WI38 (cell line): ENCODE data around the gene SEMA3G.

ENCODE experiments used
- H3K4me3 ChIP-seq: 2 replicates; pipeline ENCODE4 v1.5.1; 2011; ENCODE audit warnings: low read depth, mild to moderate bottlenecking, control low read depth, low read length
- TF ChIP-seq, protein P1 (sequence below): IDR thresholded peaks from 2 replicates; pipeline ENCODE4 v1.5.1; 2012; ENCODE audit warnings: low read depth, mild to moderate bottlenecking, control low read depth, low read length

Gene SEMA3G

DNA sequence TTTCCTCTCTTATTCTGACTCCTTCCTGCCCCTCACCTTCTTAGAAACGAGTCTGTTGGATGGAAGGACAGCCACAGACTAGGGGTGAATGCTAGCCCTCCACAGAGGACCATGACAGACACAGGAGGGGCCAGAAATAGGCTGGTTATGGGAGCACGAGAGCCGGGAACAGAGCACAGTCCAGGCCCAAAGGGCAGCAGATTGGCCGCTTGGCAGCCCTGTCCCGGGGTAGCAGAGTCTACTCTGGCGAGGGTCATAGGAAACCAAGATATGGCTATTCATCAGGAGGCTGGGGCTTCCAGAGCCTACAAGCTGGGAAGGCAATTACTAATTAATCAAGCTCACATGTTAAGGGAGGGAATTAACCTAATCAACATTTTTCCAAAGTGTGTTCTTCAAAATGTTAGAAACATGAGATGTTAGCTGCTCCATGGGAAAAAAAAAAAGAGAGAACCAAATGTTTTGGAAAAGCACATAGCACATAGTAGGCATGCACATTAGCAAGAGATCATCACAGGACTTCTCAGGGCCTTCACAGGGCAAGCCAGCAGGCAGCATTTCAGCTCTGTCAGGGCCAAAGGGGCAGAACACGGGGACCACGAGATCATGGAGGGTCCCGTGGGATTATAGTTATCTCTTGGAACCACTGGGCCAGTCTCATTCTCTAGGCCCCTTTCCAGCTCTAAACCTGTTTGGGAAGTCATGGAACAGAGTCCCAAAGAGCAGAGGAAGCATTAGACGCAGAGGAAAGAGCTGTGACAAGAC lies 13.3 kb downstream of the SEMA3G start:
- no peak overlapping the region for H3K4me3 ChIP-seq
- TF ChIP-seq, protein P1, sequence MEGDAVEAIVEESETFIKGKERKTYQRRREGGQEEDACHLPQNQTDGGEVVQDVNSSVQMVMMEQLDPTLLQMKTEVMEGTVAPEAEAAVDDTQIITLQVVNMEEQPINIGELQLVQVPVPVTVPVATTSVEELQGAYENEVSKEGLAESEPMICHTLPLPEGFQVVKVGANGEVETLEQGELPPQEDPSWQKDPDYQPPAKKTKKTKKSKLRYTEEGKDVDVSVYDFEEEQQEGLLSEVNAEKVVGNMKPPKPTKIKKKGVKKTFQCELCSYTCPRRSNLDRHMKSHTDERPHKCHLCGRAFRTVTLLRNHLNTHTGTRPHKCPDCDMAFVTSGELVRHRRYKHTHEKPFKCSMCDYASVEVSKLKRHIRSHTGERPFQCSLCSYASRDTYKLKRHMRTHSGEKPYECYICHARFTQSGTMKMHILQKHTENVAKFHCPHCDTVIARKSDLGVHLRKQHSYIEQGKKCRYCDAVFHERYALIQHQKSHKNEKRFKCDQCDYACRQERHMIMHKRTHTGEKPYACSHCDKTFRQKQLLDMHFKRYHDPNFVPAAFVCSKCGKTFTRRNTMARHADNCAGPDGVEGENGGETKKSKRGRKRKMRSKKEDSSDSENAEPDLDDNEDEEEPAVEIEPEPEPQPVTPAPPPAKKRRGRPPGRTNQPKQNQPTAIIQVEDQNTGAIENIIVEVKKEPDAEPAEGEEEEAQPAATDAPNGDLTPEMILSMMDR: no peak

DNA sequence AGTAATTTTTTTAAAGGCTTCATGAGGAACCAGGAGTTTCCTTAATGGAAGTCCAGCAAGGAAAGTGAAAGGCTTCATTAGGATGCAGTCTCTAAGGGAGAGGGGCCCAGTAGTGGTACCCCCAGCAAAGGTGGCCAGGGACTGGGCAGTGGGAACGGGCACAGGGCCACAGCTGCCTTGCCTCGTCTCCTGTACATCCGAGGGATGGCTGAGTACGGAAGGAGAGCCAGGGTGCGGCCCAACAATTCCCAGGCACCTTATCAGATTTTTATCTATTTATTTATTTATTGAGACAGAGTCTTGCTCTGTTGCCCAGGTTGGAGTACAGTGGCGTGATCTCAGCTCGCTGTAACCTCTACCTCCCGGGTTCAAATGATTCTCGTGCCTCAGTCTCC lies 14.5 kb downstream of the SEMA3G start:
- H3K4me3 ChIP-seq: no peak overlapping the region
- TF ChIP-seq, protein P1: no peak

DNA sequence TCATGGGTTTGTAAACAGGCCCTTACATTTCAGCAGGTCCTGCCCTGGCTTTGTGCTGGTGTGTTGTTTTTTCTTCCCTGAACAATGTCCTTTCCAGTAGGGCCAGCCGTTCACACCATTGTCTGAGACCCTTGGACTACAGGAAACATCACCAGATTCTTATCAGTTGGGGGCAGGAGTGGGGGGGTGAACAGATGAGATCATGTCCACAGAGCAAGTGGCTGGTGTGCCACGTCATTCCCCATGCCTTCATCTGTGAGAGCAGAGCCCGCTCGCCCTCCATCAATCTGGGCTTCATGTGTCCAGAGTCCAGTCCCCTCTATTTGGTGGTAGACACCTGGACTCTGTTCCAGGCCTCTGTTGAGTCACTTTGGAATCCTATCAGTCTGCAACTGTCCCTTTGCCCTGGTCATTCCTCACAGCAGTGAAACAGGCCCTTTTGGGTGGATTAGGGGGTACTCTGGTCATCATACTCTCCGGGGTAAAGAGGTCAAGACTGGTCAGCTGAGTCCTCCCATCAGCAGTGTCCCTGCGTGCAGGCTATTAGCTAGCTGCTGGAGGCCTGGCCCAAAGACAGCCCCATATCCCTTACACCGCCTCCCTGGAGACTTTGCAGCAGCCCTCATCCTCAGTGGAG lies 15.0 kb downstream of the SEMA3G start:
- TF ChIP-seq, protein P1: no peak
- H3K4me3 ChIP-seq: no peak overlapping the region

DNA sequence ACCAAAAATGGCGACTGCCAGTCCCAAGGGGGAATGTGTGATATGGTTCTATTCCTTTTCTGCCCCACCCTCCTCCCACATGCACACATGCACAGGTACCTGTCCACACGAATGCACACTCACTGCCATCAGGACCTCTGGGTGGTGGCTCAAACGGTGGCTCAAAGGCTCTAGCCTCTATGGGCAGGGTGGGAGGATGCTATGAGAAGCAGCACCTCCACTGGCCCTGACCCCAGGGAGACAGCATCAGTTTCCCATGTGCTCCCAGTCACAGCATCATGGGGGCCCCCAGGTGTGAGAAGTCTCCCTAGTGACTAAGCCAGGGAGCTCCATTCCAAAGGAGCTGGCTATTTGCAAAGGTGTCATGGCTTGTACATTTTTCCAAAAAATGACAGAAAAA lies 15.9 kb downstream of the SEMA3G start:
- TF ChIP-seq, protein P1: no peak
- no peak overlapping the region for H3K4me3 ChIP-seq

DNA sequence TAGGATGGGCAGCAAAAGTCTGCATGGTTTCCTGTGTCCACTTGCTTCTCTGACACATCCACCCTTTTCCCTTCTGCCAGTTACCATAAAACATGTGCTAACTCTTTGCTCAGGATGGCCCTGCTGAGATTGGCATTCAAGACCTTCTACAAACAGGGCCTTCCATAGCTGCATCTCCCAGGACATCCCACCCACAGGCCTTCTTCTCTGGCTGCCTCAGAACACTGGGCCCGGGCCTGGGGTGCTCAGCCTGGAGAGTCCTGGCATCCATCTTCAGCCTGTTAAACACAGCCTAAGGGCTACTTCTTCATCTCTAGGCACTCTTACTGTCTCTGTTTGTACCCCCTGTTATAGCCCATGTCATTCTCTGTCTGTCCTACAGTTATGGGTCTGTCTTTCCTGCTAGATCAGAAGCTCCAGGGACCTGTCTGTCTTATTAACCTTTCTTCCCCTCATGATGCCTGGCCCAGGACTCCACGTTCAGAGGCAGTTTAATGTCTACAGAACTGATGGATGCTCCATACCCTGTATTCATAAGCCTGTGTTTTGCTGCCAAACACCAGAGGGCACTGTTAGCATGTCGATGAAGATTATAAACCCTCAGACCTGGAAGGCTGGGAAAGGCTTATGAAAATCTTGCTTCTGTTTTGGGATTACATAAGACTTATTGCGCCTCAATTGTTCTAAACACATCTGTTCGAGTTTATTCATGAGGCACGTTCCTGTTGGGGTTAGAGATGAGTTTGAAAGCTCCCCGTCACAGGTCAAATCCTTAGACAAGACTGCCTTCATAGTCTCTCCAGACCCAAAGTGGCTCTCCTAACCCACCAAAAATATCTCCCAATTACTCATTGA lies 16.5 kb downstream of the SEMA3G start:
- TF ChIP-seq, protein P1: peak; percentile 64
- H3K4me3 ChIP-seq: no peak overlapping the region

DNA sequence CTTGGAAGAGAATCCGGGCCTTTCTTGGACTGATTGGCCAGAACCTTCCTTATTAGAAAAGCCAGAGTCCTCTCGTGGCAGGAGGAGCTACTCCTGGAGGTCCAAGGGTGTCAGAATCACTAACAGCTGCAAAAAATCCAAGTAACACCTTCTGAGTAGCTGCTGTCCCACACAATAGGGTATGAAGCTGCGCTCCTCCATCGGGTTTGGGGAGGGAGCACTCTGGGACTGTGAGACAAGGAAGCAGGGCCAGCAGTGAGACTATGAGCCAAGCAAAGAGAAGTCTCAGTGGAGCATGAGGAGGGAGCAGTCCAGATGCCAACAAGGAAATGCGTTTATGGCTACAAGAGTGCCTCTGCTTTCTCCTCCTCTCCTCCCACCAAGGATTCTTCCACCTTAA lies 21.7 kb downstream of the SEMA3G start:
- H3K4me3 ChIP-seq: no peak overlapping the region
- TF ChIP-seq, protein P1: no peak
